ENCODE results near the gene CDKN2AIP. TPM values are rescaled to one million over a fixed set of nuclear protein-coding genes. Genes with fewer than 3 reads are reported as not detected.
A peak's percentile ranks its signal among the peaks of the same experiment; 100 is the strongest.

CDKN2AIP gene
- total RNA-seq, result 13.1 and 14.7 TPM in 2 replicates

DNA sequence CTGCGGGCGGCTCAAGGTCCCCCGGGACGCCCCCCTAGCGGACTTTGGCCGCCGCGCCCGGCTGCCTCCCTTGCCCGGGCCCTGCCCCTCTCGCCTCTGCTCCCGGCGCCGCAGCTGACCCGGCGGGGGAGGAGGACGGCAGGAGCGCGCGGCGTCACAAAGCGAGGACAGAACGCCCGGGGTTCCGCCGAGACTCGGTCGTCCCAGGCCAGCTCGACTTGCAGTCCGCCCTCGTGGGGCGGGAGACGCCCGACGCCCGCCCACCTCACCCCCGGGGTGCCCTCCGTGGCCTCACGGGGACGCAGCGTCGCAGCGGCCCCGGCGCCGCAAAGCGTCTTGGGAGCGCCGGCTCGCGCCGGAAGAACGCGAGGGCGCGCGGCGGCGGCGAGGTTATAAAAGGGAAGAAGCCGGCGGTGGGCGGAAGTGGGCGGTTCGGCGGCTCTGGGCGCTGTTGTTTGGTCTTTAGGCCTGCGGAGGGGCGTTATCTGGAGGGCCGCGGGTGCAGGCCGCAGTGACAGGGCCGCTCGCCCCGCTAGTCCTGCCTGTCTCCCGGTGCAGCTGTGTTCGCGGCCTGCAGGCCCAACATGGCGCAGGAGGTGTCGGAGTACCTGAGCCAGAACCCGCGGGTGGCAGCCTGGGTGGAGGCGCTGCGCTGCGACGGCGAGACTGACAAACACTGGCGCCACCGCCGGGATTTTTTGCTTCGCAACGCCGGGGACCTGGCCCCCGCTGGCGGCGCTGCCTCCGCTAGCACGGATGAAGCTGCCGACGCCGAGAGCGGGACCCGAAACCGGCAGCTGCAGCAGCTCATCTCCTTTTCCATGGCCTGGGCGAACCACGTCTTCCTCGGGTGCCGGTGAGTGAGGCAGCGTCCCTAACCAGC is at the start of gene CDKN2AIP:
CDKN2AIP (plus strand) TSS at position 423 of the 883 bp plus-strand sequence; CDS start at position 585, 162 bp downstream.
- peak; percentile 75 to 94 for DNase-seq (ENCODE audit: low read depth in 2 of 2)

DNA sequence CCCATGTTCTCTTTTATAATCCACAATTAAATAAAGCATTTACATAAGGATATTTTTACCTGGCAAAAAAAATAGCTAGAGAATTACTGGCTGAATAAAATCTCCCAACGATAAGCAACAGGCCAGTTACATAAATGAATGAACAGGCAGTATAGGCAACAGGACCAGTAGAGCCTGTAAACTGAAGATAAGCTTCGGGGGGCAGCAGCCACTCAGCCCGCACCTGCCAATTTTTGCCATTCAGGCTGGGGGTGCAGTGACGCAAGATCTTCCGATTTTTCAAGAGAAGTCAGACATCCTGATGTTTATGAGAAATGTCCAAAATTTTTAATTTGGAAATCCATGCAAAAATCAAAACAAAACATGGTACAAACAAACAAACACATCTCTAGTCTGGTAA is 49.0 kb upstream of the CDKN2AIP start:
- no peak for DNase-seq (ENCODE audit: low read depth in 2 of 2)

GRCh38 chr4:183396227-183396637 is 48.2 kb upstream of the CDKN2AIP start:
- DNase-seq (ENCODE audit: low read depth in 2 of 2), result no peak

- DNase-seq (ENCODE audit: low read depth in 2 of 2), result no peak
Observed at GRCh38 chr4:183397741-183398297, 46.6 kb upstream of the CDKN2AIP start.

DNA sequence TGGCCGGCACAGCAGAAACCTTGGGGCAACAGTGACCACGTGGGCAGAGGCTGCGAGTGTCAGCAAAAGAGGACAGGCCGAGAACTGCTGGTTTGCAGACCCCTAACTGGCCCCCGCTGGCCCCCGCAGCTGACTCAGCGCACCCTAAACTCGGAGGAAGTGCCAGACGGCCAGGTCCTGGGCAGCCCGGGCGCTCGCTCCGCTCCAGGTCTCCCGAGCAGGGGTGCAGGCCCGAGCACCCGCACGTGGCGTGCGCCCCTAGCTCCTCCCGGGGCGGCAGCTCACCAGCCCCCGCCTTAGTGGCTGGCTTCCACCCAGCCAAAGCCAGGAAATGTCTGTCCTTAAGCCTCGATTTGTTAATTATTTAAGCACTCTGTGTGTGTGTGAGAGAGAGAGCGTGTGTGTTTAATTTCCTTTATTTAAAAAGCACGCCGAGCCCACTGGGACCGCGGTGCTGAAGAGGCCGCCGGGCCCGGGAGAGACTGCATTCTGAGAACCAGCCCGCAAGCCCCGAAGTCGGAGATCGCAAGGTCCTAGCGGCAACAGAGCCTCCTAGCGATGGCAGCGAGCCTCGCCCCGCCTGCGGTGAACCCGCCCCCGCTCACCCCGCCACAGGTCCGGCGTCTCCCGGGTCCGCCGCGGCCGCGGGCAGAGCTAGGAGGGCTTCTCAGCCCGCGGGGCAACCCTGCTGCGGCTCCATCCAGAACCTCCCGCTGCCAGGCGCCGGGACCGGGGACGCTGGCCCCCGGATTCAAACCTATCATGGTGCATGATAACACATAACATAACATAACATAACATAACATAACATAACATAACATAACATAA is 45.9 kb upstream of the CDKN2AIP start:
- DNase-seq (ENCODE audit: low read depth in 2 of 2), result peak; percentile 15 to 73

DNA sequence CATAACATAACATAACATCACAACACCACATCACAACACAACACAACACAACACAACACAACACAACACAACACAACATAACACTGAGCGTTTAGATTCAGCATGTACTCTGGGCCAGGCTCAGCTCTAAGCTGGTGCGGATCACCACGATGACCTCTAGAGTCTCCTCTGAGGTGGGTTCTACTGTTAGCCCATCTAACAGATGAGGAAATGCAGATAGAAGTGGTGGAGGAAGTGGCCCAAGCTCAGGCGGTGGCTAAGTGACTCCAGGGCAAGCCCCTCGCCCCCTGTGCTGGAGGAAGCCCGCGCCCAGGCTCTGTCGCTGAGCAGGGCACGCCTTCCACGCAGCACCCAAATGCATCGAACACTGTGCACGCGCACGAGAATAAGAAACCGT is 45.3 kb upstream of the CDKN2AIP start:
- DNase-seq (ENCODE audit: low read depth in 2 of 2), result no peak

- DNase-seq (ENCODE audit: low read depth in 2 of 2), result no peak
Observed at GRCh38 chr4:183399616-183400015, 44.8 kb upstream of the CDKN2AIP start.

- DNase-seq (ENCODE audit: low read depth in 2 of 2), result no peak
Observed at GRCh38 chr4:183400035-183400434, 44.4 kb upstream of the CDKN2AIP start.

GRCh38 chr4:183401473-183401872 is 43.0 kb upstream of the CDKN2AIP start:
- DNase-seq (ENCODE audit: low read depth in 2 of 2), result no peak

DNA sequence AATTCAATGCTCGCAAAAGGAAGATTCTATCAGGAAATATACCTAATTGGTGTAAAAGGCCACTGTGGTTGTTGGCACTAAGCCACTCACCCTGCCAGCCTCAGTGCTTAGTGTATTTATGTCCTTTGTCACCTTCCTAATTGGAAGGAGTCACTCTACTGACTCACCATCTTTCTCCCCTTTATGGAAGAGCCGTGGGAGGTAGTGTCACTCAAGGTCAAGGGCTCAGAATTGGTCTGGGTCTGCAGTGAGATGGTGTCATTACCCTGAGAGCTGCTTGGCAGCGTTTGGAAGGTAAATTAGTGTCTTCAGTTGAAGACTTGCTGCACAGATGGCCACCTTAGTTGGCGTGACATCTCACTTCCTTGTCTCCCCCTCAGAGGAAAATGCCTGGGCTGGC is 41.7 kb upstream of the CDKN2AIP start:
- no peak for DNase-seq (ENCODE audit: low read depth in 2 of 2)

- DNase-seq (ENCODE audit: low read depth in 2 of 2), result no peak
Observed at GRCh38 chr4:183403486-183403885, 41.0 kb upstream of the CDKN2AIP start.

- no peak for DNase-seq (ENCODE audit: low read depth in 2 of 2)
Observed at GRCh38 chr4:183403961-183404360, 40.5 kb upstream of the CDKN2AIP start.

- DNase-seq (ENCODE audit: low read depth in 2 of 2), result no peak
Observed at GRCh38 chr4:183405303-183405702, 39.1 kb upstream of the CDKN2AIP start.

DNA sequence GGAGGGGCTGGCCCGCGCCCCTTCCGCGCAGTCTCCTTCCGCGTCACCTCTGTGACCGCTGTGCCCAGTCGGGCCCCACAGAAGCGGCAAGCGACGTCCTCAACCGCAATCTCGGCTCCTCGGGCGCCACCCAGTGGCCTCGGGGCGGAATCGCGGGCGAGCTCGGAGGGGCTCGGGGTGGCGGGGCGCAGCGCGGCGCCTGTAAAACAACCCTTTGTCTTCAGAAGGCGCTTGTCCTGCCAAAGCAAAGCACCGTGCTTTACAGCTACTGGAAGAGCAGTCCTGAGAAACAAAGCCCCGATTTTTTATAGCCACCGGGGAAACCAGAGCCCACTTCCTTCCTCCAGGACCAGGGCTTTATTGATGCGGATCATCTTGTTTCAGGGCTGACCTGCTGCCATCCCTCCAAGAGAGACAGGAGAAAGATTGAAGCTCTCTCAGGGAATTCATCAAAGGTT is 37.3 kb upstream of the CDKN2AIP start:
- DNase-seq (ENCODE audit: low read depth in 2 of 2), result peak; percentile 24 to 79

GRCh38 chr4:183407635-183408464 is 36.6 kb upstream of the CDKN2AIP start:
- DNase-seq (ENCODE audit: low read depth in 2 of 2), result no peak

DNA sequence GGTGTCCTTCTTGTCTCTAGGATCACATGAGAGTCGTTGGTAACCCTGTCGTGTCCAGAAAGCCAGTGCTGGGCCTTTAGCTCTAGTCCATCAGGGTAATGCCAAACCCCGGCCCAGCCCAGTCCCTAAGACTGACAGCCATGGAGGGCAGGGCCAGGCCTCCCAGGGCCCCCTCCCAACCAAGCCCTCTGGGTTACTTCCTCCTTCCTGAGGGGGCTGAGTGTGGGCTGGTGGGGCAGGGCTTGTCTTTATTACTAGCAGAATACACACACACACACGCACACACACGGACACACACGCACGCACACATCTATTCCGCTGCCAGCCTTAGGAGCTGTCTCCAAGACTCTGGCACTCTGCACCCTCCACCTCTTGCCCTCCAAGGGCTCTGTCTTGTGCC is 35.6 kb upstream of the CDKN2AIP start:
- DNase-seq (ENCODE audit: low read depth in 2 of 2), result no peak

GRCh38 chr4:183409483-183409882 is 35.0 kb upstream of the CDKN2AIP start:
- no peak for DNase-seq (ENCODE audit: low read depth in 2 of 2)

DNA sequence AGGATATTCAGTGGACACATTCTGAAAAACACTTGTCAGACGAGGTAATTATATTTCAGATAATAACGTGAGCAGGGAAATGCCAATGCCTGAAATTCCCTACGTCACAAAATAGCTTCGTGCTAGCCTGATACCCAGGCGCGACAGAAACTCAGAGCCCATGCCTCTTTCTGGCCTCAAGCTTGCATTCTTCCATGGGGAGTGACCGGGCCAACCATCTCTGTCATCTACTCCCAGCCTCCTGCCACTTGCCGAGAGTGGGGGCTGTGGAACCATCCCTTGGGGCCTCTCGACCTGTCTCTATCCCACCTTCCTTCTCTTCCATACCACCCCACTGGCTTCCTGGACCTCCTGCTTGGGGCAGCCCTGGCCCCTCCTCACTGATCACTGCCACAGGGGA is 34.5 kb upstream of the CDKN2AIP start:
- DNase-seq (ENCODE audit: low read depth in 2 of 2), result no peak

DNA sequence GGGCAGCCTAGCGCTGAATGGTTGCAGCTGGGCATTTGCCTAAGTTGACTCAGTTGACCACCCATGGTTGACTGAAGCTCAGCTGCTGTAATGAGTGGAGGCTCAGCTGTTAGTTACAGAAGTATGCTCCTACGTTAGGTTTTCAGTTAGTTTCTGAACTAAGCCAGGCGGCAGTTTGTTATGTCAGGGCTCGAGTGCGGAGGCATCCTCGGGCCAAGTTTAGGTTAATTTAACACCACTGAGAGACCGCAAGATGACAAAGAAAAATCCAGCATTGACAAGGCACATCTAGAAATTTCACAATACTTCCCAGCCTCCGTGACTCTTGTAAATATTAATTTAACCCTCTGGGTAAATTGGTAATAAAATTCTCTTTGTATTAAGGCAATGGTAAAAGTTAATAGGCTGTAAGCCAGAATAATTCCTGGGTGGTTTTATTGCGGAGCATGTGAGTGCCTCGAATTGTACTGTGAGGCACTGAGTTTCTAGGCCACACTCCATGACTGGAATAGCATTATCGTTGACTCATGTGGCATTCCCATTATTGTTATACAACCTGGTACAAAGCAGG is 33.1 kb upstream of the CDKN2AIP start:
- DNase-seq (ENCODE audit: low read depth in 2 of 2), result no peak

- DNase-seq (ENCODE audit: low read depth in 2 of 2), result peak; percentile 32 to 59
Observed at GRCh38 chr4:183412821-183413220, 31.6 kb upstream of the CDKN2AIP start.

Data from dermis microvascular lymphatic vessel endothelial cell (primary cell).